Bronchial smooth muscle cell (primary cell): ENCODE measurements around the gene VMP1. TPM values are rescaled to one million over a fixed set of nuclear protein-coding genes. Genes with fewer than 3 reads are reported as not detected.

Experiments
- total RNA-seq: library from RNA; depleted of rRNA; stranded (reverse); fragments of >200 nt; gene quantifications from 2 replicates; pipeline ENCODE4 v1.2.1, GENCODE V29; 2014

Gene VMP1
- total RNA-seq: 122 and 140 TPM in 2 replicates

DNA sequence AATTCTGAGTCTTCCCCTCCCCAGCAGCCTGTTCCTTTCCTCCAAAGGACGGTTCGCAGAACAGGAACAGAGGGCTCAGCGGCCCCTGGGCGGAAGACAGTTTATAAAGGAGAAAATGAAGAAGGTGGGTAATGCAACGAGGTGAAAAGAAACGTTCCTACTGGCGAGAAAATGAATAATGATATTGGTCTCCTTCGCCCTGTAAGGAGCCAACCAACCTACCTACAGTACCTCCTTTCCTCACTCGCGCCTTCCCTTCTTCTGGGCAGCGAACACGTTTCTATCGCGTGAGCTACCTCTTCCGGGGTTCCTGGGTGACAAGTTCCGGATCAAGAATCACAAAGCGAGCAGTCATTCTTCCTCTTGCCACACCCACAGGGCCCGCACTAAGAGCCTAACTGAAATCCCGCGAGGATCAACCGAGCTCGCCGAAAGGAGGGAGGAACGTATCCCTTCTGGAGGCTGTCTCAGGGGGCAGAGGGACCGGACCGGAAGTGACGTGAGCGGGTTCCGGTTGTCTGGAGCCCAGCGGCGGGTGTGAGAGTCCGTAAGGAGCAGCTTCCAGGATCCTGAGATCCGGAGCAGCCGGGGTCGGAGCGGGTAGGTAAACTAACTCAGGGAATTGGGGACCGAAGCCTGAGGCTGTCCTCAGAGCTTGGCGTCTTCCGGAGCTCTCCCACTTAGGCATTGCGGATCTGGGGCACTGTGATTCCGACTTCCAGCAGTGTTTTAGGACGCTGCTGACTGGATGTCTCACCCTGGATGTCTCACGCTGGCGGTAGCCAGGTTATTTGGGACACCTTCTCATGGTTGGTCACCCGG, at the start of gene VMP1, which contains the start of gene PTRH2:
Gene VMP1 (plus strand): TSS at position 506 of the 822 bp plus-strand sequence. CDS start 23,793 bp downstream, outside the sequence.
Gene PTRH2 (minus strand): TSS at position 282 of the 822 bp plus-strand sequence. CDS start 9,452 bp downstream, outside the sequence.

Other genes with a start within 250 kb of the VMP1 start
- gene DHX40, start 142.0 kb upstream of the VMP1 start, total RNA-seq: 57.6 and 59.9 TPM in 2 replicates
- 405 and 454 TPM in 2 replicates for gene CLTC, start 87.8 kb upstream of the VMP1 start, total RNA-seq
- 20.9 and 23.6 TPM in 2 replicates for gene PTRH2, start 224 bp upstream of the VMP1 start, total RNA-seq
- 2.2 and 2.7 TPM in 2 replicates for gene TUBD1, start 185.3 kb downstream of the VMP1 start, total RNA-seq
- 19.7 and 21.1 TPM in 2 replicates for gene RPS6KB1, start 185.5 kb downstream of the VMP1 start, total RNA-seq